ENCODE data around the gene SLC2A11. TPM values are rescaled to one million over a fixed set of nuclear protein-coding genes. Genes with fewer than 3 reads are reported as not detected.

The SLC2A11 gene
- total RNA-seq, 1 donor from 2014 or later = 5.7 TPM

DNA sequence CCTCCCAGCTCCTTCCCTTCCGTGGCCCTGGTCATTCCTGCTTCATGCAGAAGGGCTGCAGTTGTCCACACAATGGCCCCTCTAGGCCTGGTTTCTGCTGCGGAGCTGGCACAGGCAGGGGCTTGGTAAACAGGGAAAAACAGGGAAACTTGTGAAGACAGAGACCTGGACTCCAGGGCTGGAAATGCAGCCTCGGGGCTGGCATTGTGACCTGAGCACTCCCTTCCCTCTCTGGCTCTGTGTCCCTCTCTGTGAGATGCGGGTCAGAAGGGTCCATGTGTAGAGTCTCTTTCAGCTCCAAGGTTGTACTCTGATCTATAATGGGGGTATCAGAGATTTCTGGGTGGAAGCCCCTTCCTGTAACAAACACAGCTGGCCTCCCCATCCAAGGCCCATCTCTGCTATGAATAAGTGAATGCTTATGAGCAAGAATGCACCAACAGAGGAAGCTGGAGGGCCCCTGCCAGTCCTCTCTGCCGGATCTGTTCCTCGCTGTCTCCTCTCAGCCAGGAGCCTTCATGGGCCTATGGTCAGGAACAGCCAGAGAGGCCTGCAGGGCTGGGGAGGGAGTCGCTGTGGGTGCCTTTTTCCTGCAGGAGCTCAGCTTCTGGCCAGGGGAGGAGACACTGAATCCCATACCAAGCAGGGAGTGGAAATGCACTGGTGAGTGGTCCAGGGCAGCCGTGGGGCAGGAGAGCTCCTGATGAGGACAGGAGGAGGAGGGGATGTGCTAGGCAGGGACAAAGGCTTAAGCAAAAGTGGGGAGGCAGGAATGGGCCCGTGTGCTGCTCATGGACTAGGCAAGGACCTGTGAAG lies 12.2 kb upstream of the SLC2A11 start:
- intact Hi-C loops (cut with micrococcal nuclease) = loop anchor here (5.0 kb wide), 1 partner anchor 233 kb away; no protein-coding TSS in a partner anchor

- intact Hi-C loops (cut with micrococcal nuclease) = loop anchor here (5.0 kb wide), 1 partner anchor 234 kb away; no protein-coding TSS in a partner anchor
These were observed 11.6 kb upstream of the SLC2A11 start for GRCh38 chr22:23846081-23846469.

DNA sequence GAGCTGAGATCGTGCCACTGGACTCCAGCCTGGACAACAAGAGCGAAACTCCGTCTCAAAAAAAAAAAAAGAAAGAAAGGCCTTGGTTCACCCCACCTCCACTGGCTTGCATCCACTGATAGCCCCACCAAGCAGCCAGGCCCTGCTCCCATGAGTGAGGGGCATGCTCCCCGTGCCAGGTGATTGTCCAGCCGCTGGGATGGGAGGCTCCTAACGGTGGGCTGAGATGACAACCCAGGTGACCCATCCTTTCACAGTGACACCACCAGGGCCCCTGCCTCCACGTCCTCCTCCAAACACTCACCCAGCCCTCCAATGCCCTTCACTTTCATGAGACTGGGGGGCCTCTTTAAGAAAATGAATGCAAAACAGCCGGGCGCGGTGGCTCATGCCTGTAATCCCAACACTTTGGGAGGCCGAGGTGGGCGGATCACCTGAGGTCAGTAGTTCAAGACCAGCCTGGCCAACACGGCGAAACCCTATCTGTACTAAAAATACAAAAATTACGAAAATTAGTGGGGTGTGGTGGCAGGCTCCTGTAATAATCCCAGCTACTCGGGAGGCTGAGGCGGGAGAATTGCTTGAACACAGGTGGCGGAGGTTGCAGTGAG lies 10.3 kb upstream of the SLC2A11 start:
- intact Hi-C loops (cut with micrococcal nuclease) = loop anchor here (5.0 kb wide), 1 partner anchor 235 kb away; no protein-coding TSS in a partner anchor

DNA sequence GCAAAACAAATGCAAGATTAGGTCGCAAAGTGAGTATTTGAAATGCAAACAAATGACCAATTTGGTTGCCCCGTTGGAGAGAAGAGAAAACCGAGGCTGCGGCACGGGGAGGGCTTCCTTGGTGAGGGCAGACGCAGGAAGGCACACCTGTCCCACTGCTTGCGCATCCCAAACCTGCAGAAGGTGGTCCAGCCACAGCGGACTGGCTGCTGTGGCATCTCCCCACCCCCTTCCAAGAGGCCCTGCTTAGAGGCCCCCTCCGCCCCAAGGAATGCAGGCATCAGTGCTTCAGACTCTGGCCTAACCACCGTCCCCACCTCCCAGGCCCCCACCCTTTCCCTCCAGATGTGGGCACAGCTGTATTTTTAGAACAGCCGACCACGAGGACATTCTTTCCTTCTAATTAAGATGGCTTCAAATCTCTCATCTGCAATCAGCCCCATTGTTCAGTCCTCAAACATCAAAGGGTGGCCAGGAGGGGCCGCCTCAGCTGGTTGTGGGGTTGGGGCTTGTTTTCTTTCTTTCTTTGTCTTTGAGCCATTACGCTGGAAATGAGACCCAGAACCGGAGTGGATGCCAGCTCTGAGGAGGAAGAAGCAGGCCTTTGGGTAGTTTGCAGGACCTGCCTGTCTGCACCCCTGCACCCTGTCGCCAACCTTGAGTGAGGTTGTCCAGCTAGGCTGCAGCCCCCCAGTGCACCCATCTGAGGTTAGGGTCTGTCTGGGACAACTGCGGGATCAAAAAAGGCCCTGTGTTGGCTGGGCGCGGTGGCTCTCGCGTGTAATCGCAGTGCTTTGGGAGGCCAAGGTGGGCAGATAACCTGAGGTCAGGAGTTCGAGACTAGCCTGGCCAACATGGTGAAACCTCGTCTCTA lies 9.4 kb upstream of the SLC2A11 start:
- intact Hi-C loops (cut with micrococcal nuclease) = loop anchor here (5.0 kb wide), 1 partner anchor 236 kb away; no protein-coding TSS in a partner anchor

GRCh38 chr22:23849009-23850006 lies 8.4 kb upstream of the SLC2A11 start:
- intact Hi-C loops (cut with micrococcal nuclease) = loop anchor here (1.0 to 10.0 kb wide), 5 partner anchors 81 to 705 kb away; partner anchors contain the start of genes RAB36 and RSPH14

DNA sequence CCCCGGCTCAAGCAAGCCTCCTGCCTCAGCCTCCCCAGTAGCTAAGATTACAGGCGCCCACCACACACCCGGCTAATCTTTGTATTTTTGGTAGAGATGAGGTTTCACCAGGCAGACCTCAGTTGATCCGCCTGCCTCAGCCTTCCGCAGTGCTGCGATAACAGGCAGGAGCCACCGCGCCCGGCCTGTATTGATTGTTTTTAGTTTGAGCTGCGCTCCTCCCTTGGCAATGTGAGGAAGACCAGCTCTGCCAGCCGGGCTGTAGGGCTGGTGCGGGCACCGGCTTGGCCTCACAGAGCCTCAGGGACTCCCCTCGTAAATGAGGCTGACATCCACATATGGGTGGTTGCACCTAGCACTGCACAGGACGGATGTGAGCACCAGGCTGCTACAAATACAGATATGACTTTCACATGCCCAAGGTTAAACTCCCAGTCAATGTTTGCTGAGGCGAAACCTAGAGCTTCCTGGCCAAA lies 7.5 kb upstream of the SLC2A11 start:
- intact Hi-C loops (cut with micrococcal nuclease) = loop anchor here (10.0 kb wide), 1 partner anchor 705 kb away; the partner anchor contains the start of genes RAB36 and RSPH14

DNA sequence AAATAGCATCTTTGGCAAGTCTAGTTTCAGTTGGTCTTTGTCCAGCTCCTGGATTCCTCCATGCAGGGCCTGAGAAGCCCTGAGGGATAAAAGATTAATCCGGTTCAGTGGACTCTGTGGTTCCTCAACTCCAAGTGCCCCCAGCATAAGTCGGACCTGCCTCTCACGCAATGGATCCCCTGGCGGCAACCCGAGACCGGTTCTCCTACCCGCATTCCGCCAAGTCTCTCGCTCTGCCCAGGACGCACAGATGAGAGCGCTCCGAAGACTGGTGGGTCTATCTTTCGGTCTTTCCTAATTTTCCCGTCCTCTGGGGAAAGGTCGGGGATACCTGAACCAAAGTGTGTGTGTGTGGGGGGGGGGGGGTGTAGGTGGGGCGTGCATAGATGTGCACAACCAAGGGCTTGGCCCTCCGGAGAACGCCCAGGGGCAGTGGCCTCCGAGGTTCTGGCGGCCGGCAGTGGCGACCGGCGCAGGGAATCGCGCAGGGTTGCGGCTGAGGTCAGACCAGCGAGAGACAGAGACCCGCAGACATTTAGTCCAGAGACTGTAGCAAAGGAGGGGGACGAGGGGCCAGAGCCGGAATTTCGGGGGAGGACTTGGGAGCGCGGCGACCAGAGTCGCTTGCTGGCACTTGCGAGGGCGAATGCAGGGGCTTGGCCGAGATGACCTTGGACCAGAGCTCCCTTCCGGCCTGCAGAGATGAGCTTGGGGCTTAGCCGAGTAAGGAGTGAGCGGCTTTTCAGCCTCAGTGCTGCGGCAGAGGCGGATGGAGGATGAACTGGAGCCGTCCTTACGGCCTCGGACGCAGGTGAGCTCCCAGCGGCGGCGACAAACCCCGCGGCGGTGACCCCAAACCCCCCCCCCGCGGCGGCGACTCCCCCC lies 712 bp upstream of the SLC2A11 start:
- intact Hi-C loops (cut with micrococcal nuclease) = loop anchor here (2.0 to 10.0 kb wide), 8 partner anchors 18 to 712 kb away; partner anchors contain the start of genes DERL3, GUCD1, MIF and RAB36

DNA sequence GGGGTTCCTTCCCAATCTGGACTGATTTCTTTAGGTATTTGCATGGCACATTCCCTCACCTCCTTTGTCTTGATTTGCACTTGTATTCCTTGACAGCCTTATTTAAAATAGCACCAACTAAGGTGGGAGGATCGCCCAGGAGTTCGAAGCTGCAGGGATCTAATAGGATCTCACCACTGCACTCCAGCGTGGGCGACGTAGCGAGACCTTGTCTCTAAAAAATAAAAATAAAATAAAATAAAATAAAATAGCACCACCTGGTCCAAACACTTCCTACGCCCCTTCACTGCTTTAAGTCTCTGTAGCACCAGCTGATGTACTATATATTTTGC lies 775 bp downstream of the SLC2A11 start:
- intact Hi-C loops (cut with micrococcal nuclease) = loop anchor here (5.0 to 10.0 kb wide), 3 partner anchors 161 to 714 kb away; partner anchors contain the start of genes GUCD1, RAB36, RSPH14 and SNRPD3

DNA sequence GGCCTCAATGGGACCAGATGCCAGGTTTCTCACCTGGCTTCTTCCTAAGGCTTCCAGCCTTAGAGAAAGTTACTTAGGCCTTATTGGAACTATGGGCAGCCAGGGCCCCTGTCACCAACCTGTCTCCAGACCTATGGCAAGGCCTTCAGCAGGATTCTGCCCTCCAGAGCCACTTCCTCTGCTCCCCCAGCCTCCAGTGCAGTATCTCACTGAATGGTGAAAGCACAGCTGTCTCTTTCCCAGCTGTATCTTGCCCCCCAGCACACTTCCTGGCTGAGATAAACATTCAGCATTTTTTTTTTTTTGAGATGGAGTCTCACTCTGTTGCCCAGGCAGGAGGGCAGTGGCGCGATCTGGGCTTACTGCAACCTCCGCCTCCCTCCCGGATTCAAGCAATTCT lies 1.5 kb downstream of the SLC2A11 start:
- intact Hi-C loops (cut with micrococcal nuclease) = loop anchor here (5.0 to 10.0 kb wide), 3 partner anchors 162 to 714 kb away; partner anchors contain the start of genes GUCD1, RAB36, RSPH14 and SNRPD3

- intact Hi-C loops (cut with micrococcal nuclease) = loop anchor here (5.0 kb wide), 1 partner anchor 97 kb away; no protein-coding TSS in a partner anchor
These were observed 2.5 kb downstream of the SLC2A11 start for GRCh38 chr22:23860187-23860586.

GRCh38 chr22:23862103-23862502 lies 4.4 kb downstream of the SLC2A11 start:
- intact Hi-C loops (cut with micrococcal nuclease) = loop anchor here (5.0 kb wide), 1 partner anchor 95 kb away; no protein-coding TSS in a partner anchor

DNA sequence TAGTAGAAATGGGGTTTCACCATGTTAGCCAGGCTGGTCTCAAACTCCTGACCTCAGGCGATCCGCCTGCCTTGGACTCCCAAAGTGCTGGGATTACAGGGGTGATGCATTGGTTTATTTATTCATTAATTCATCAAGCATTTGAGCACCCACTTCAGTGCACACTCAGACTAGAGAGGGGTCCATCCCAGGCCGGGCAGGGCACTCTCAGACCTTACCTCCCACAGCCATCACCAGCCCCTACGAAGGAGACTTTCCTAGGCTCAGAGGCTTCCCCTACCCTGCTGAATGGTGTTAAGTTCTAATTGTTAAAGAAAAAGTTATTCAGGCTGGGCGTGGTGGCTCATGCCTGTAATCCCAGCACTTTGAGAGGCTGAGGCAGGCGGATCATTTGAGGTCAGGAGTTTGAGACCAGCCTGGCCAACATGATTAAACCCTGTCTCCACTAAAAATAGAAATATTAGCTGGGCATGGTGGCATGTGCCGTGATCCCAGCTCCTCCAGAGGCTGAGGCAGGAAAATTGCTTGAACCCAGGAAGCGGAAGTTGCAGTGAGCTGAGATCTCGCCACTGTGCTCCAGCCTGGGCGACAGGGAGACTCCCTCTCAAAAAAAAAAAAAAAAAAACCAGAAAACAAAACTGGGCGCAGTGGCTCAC lies 7.0 kb downstream of the SLC2A11 start:
- intact Hi-C loops (cut with micrococcal nuclease) = loop anchor here (5.0 kb wide), 1 partner anchor 93 kb away; no protein-coding TSS in a partner anchor

DNA sequence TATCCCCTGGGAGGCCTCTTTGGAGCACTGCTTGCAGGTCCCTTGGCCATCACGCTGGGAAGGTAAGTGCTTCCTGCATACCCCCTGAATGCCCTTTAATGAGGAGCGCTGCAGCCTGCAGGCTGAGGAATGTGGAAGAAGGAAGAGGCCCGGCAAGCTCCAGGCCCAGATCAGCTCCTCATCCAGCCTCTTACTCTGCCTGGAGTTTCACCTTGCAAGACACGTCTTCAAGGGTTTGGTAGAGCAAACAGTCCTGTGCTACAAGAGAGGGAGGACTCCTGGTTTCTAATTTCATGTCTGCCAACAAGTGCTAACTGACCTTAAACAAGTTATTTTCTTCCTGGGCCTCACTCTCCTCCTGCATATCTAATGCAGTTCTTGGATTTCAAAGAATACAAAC lies 10.9 kb downstream of the SLC2A11 start:
- intact Hi-C loops (cut with micrococcal nuclease) = no loop called here

- intact Hi-C loops (cut with micrococcal nuclease) = no loop called here
These were observed 17.2 kb downstream of the SLC2A11 start for GRCh38 chr22:23874871-23875270.

DNA sequence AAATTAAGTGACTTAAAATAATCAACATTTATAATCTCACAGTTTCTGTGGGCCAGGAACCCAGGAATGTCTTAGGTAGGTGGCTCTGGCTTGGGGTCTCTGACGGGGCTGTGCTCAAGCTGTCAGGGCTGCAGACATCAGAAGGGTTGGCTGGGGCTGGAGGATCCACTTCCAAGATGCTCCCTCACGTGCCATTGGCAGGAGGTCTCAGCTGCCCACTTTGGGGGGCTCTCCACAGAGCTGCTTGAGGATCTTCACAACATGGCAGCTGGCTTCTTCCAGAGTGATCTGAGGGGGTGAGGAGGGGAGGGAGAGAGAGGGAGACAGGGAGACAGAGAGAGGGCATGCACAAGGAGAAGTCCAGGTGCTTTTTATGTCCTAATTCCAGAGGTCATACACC lies 18.1 kb downstream of the SLC2A11 start:
- intact Hi-C loops (cut with micrococcal nuclease) = no loop called here

DNA sequence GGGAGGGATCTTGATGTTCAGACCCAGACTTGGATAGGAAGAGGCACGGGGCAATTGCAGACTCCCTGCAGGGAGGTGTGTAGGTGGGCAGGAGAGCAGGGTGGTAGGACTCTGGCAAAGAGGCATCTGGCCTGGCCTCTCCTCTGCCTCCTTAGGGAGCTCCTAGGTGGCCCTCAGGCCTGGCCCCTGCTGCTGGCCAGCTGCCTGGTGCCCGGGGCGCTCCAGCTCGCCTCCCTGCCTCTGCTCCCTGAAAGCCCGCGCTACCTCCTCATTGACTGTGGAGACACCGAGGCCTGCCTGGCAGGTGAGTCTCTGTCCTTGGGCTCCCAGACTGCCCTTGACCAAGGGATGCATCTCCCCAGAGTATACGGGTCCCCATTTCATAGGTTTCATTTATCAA lies 19.9 kb downstream of the SLC2A11 start:
- intact Hi-C loops (cut with micrococcal nuclease) = no loop called here

GRCh38 chr22:23878219-23878618 lies 20.5 kb downstream of the SLC2A11 start:
- intact Hi-C loops (cut with micrococcal nuclease) = no loop called here

DNA sequence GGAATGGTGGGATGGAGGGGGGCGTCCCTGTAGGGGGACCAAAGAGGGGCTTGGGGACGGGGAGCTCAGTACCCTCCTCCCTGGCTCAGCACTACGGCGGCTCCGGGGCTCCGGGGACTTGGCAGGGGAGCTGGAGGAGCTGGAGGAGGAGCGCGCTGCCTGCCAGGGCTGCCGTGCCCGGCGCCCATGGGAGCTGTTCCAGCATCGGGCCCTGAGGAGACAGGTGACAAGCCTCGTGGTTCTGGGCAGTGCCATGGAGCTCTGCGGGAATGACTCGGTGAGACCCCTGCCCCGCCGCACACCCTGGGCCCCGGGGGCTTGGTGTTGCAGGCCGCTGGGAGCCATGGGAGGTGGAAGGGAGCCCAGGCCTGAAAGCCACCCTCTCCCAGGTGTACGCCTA lies 24.7 kb downstream of the SLC2A11 start:
- intact Hi-C loops (cut with micrococcal nuclease) = no loop called here

All from T-helper 1 cell treated with Interleukin-12 subunit alpha and Interleukin-12 subunit beta and Interleukin-4 antibody, amounts not matched to agents 30 ng/mL and 1 ng/mL, for 36 hours (primary cell).